ENCODE data around the gene SLC7A4.

SLC7A4 gene, protein sequence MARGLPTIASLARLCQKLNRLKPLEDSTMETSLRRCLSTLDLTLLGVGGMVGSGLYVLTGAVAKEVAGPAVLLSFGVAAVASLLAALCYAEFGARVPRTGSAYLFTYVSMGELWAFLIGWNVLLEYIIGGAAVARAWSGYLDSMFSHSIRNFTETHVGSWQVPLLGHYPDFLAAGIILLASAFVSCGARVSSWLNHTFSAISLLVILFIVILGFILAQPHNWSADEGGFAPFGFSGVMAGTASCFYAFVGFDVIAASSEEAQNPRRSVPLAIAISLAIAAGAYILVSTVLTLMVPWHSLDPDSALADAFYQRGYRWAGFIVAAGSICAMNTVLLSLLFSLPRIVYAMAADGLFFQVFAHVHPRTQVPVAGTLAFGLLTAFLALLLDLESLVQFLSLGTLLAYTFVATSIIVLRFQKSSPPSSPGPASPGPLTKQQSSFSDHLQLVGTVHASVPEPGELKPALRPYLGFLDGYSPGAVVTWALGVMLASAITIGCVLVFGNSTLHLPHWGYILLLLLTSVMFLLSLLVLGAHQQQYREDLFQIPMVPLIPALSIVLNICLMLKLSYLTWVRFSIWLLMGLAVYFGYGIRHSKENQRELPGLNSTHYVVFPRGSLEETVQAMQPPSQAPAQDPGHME
- 0 reads per million in 3 donors for total RNA-seq

DNA sequence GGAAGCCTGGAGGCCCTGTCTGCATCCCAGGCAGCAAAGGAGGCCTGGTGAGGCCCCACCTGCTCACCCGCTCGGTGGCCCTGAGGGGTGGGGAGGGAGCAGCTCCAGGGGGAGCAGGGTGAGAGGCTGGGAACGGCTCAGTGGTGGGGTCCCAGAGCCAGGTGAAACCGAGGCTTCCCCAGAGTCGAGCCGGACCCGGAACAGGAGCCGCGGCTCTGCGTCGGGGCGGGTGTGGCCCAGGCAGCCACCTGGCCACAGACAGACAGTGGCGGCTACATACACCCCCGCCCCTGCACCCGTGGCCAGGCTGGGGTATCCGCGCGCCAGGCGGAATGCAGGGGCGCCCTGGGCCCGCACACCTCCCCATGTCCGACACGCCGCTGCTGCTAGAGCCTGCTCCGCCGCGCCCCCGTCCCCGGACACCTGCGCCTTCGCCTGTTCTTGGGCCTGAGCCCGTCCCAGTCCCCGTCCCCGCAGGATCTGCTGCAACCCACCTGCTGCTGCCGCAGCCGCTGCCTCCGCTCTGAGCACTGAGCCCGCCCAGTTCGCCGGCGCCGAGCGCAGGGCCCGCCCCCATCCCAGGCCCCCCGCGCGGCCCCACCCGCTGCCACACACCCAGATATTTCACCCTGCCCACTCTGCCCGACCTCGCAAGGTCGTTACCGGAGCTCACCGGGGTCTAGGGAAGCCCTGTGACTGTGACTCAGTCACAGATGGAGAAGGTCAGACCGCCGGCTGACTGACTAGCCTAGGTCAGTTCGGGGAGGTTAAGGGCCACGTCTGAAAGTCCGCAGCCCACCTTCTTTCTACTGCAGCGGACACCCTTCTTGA is at the start of gene SLC7A4:
SLC7A4 (minus strand) TSS at position 525 of the 831 bp plus-strand sequence. CDS start 749 bp downstream, outside the sequence.
- no peaks in the 10 kb centered on the region for H3K9me3 ChIP-seq (ENCODE audit: control insufficient read depth, low read length)
- peaks cover 7% of the 10 kb centered on the region for H3K4me1 ChIP-seq (ENCODE audit: control insufficient read depth, insufficient read depth, low read length, poor library complexity, severe bottlenecking)
- DNase-seq = no peak
- H3K36me3 ChIP-seq (ENCODE audit: control insufficient read depth, insufficient read depth, low read length) = no peaks in the 10 kb centered on the region
- no peak within 1 kb of the TSS for H3K27ac ChIP-seq (ENCODE audit: insufficient read depth, low read length, poor library complexity, severe bottlenecking)
- no peak within 1 kb of the TSS for H3K4me3 ChIP-seq (ENCODE audit: insufficient read depth, low read depth, low read length, poor library complexity, severe bottlenecking)
- H3K27me3 ChIP-seq (replicated peaks; ENCODE audit: control insufficient read depth, insufficient read depth, low read length, poor library complexity, severe bottlenecking) = peaks cover 8% of the 10 kb centered on the region

DNA sequence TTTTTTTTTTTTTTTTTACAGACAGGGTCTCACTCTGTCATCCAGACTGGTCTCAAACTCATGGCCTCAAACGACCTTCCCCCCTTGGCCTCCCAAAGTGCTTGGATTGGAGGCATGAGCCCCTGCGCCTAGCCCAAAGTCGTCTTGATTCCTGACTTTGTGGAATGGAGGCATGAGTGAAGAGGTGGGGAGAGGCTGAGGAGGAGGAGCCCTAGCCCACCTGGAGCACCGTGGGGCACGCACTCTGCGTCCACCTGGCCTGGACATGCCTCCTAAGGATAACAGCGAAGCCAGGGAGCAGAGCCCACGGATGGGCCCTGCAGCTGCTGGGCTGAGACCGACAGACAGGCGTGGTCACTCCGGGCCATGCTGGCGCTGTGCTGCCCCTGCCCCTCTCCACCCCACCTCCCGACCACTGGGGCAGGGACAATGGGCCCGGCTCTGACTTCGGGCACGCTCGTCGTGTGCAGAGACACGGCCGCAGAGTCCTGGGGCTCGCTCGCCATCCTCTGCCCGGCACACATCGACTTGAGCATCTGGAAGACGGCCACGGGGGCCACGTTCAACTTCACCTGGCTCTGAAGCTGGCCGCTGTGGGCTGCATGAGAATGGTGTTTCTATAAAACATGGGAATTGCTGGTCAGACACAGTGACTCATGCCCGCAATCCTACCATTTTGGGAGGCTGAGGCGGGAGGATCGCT is 48.2 kb upstream of the SLC7A4 start:
- H3K27me3 ChIP-seq (replicated peaks; ENCODE audit: control insufficient read depth, insufficient read depth, low read length, poor library complexity, severe bottlenecking) = no peaks in the 10 kb centered on the region
- DNase-seq = no peak
- H3K36me3 ChIP-seq (ENCODE audit: control insufficient read depth, insufficient read depth, low read length) = no peaks in the 10 kb centered on the region
- no peaks in the 10 kb centered on the region for H3K4me1 ChIP-seq (ENCODE audit: control insufficient read depth, insufficient read depth, low read length, poor library complexity, severe bottlenecking)
- no peak overlapping the region for H3K27ac ChIP-seq (ENCODE audit: insufficient read depth, low read length, poor library complexity, severe bottlenecking)
- no peaks in the 10 kb centered on the region for H3K9me3 ChIP-seq (ENCODE audit: control insufficient read depth, low read length)
- H3K4me3 ChIP-seq (ENCODE audit: insufficient read depth, low read depth, low read length, poor library complexity, severe bottlenecking) = no peak overlapping the region

DNA sequence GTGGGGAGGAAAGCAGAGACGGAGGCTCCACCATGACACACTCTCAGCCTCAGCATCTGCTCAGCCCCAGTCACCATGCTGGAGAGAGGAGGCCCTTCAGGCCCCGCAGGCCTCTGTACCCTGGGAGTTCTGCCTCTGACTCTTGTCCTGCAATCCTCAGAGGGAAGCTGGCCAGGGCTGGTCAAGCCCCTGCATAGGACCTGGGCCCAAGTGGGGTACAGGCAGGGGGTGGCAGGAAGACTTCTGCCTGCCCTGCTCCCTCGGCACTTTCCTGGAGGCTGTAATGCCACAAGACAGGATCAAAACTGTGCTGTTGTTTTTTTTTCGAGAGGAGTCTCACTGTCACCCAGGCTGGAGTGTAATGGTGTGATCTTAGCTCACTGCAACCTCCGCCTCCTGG is 47.1 kb upstream of the SLC7A4 start:
- H3K27me3 ChIP-seq (replicated peaks; ENCODE audit: control insufficient read depth, insufficient read depth, low read length, poor library complexity, severe bottlenecking) = no peaks in the 10 kb centered on the region
- H3K4me1 ChIP-seq (ENCODE audit: control insufficient read depth, insufficient read depth, low read length, poor library complexity, severe bottlenecking) = no peaks in the 10 kb centered on the region

DNA sequence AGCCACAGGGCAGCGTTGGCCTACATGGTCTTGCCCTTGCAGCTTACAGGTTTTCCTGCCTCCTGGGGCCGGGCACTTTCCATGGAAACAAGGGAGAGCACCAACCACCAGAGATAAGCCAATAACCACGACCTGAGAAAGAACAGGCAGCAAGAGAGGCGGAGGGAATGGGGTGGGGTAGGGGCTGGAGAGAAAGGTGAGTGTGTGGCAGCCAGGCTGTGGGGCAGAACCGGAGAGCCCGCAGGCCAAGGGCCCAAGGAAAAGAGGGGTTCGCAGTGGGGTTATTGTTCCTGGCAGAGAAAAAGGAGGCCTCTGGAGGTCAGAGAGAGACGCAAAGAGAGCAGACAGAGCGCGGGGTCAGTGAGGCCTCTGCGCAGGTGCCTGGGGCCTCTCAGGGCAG is 46.6 kb upstream of the SLC7A4 start:
- no peaks in the 10 kb centered on the region for H3K36me3 ChIP-seq (ENCODE audit: control insufficient read depth, insufficient read depth, low read length)
- H3K4me3 ChIP-seq (ENCODE audit: insufficient read depth, low read depth, low read length, poor library complexity, severe bottlenecking) = no peak overlapping the region
- no peaks in the 10 kb centered on the region for H3K27me3 ChIP-seq (replicated peaks; ENCODE audit: control insufficient read depth, insufficient read depth, low read length, poor library complexity, severe bottlenecking)
- H3K4me1 ChIP-seq (ENCODE audit: control insufficient read depth, insufficient read depth, low read length, poor library complexity, severe bottlenecking) = no peaks in the 10 kb centered on the region
- H3K27ac ChIP-seq (ENCODE audit: insufficient read depth, low read length, poor library complexity, severe bottlenecking) = no peak overlapping the region
- no peaks in the 10 kb centered on the region for H3K9me3 ChIP-seq (ENCODE audit: control insufficient read depth, low read length)
- DNase-seq = no peak

More for the DNA sequence above, 47.1 kb upstream of the SLC7A4 start:
- H3K27ac ChIP-seq (ENCODE audit: insufficient read depth, low read length, poor library complexity, severe bottlenecking) = no peak overlapping the region
- no peak for DNase-seq
- no peaks in the 10 kb centered on the region for H3K9me3 ChIP-seq (ENCODE audit: control insufficient read depth, low read length)
- no peaks in the 10 kb centered on the region for H3K36me3 ChIP-seq (ENCODE audit: control insufficient read depth, insufficient read depth, low read length)
- H3K4me3 ChIP-seq (ENCODE audit: insufficient read depth, low read depth, low read length, poor library complexity, severe bottlenecking) = no peak overlapping the region

DNA sequence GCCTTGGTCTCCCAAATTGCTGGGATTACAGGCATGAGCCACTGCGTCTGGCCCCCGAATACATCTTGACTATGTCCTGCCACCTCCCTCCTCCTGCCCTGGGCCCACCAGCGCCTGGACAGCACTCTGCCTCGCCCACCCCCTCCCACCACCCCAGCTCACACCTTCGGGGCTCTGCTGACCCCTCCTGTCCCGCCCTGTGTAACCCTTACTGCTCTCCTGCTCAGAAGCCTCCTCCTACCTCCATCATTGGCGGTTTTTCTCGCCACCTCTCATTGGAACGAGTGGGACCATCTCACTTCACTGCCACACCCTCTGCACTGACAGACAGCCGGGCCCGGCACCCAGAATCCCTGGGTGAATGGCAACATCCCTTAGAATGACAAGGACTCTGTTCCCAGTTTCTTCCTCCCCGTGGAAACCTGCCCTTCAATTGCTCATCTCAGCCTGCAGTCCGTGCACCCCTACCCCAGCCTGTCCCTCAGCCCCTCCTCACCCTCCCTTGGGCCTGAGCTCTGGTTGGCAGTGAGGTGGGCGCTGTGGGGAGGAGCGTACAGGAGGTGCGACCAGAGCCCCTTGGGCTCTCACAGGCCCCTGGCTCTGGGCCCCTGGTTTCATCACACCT is 45.6 kb upstream of the SLC7A4 start:
- DNase-seq = no peak
- no peaks in the 10 kb centered on the region for H3K27me3 ChIP-seq (replicated peaks; ENCODE audit: control insufficient read depth, insufficient read depth, low read length, poor library complexity, severe bottlenecking)
- no peaks in the 10 kb centered on the region for H3K4me1 ChIP-seq (ENCODE audit: control insufficient read depth, insufficient read depth, low read length, poor library complexity, severe bottlenecking)
- no peaks in the 10 kb centered on the region for H3K36me3 ChIP-seq (ENCODE audit: control insufficient read depth, insufficient read depth, low read length)
- H3K27ac ChIP-seq (ENCODE audit: insufficient read depth, low read length, poor library complexity, severe bottlenecking) = no peak overlapping the region
- no peak overlapping the region for H3K4me3 ChIP-seq (ENCODE audit: insufficient read depth, low read depth, low read length, poor library complexity, severe bottlenecking)
- no peaks in the 10 kb centered on the region for H3K9me3 ChIP-seq (ENCODE audit: control insufficient read depth, low read length)

DNA sequence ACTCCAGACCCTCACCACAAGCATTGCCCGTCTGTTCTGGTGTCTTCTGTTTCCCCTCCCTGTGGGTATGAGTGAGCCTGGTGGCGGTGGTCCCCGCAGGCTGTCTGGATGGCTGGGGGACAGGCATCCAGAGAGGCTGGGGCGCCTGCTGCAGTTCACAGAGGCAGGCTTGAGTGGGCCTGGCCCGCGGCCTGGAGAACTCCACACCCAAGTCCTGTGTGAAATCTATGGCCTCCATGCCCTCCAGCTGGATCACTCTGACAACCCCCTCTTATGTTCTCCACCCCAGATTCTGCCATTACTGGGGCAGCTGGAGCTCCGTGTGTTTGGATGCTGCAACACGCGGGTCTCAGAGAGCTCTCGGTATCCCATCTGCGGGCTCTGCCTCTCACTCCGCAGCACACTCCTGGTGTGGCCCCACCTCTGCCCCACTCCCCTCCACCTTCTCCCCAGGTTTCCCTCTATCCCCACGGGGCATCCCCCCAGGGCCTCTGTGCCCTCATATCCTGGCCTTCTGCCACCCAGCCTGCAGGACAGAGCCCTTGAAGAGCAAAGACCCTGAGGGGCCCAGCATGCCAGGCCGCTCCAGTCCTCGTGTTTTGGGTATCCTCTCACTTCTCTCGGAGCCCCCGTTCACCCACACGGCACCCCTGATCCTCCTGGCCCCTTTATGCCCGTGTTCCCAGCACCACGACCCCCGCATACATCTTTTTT is 44.7 kb upstream of the SLC7A4 start:
- H3K27me3 ChIP-seq (replicated peaks; ENCODE audit: control insufficient read depth, insufficient read depth, low read length, poor library complexity, severe bottlenecking) = no peaks in the 10 kb centered on the region
- no peaks in the 10 kb centered on the region for H3K4me1 ChIP-seq (ENCODE audit: control insufficient read depth, insufficient read depth, low read length, poor library complexity, severe bottlenecking)
- no peak for DNase-seq
- H3K9me3 ChIP-seq (ENCODE audit: control insufficient read depth, low read length) = no peaks in the 10 kb centered on the region
- H3K36me3 ChIP-seq (ENCODE audit: control insufficient read depth, insufficient read depth, low read length) = no peaks in the 10 kb centered on the region
- no peak overlapping the region for H3K4me3 ChIP-seq (ENCODE audit: insufficient read depth, low read depth, low read length, poor library complexity, severe bottlenecking)
- H3K27ac ChIP-seq (ENCODE audit: insufficient read depth, low read length, poor library complexity, severe bottlenecking) = no peak overlapping the region

- Histone ChIP-seq H3K27ac (ENCODE audit: insufficient read depth, low read length, poor library complexity, severe bottlenecking) (no peak overlapping the region), H3K36me3 (ENCODE audit: control insufficient read depth, insufficient read depth, low read length) (no peaks in the 10 kb centered on the region), H3K9me3 (ENCODE audit: control insufficient read depth, low read length) (no peaks in the 10 kb centered on the region), H3K4me3 (ENCODE audit: insufficient read depth, low read depth, low read length, poor library complexity, severe bottlenecking) (no peak overlapping the region), H3K27me3 (replicated peaks; ENCODE audit: control insufficient read depth, insufficient read depth, low read length, poor library complexity, severe bottlenecking) (no peaks in the 10 kb centered on the region), H3K4me1 (ENCODE audit: control insufficient read depth, insufficient read depth, low read length, poor library complexity, severe bottlenecking) (no peaks in the 10 kb centered on the region)
- no peak for DNase-seq
These were observed 43.3 kb upstream of the SLC7A4 start for GRCh38 chr22:21075516-21076138.

- no peaks in the 10 kb centered on the region for H3K36me3 ChIP-seq (ENCODE audit: control insufficient read depth, insufficient read depth, low read length)
- H3K27ac ChIP-seq (ENCODE audit: insufficient read depth, low read length, poor library complexity, severe bottlenecking) = no peak overlapping the region
- H3K9me3 ChIP-seq (ENCODE audit: control insufficient read depth, low read length) = no peaks in the 10 kb centered on the region
- no peaks in the 10 kb centered on the region for H3K27me3 ChIP-seq (replicated peaks; ENCODE audit: control insufficient read depth, insufficient read depth, low read length, poor library complexity, severe bottlenecking)
- no peak overlapping the region for H3K4me3 ChIP-seq (ENCODE audit: insufficient read depth, low read depth, low read length, poor library complexity, severe bottlenecking)
- H3K4me1 ChIP-seq (ENCODE audit: control insufficient read depth, insufficient read depth, low read length, poor library complexity, severe bottlenecking) = no peaks in the 10 kb centered on the region
- DNase-seq = no peak
These were observed 41.8 kb upstream of the SLC7A4 start for GRCh38 chr22:21074102-21074715.
